Choroid plexus epithelial cell (primary cell): Measurements from ENCODE around the gene DYNLT1.

Experiments
- DNase-seq: peaks from one replicate; pipeline ENCODE4 v3.0.0-alpha.2; 2010; ENCODE audit warnings: low read depth
- H3K4me3 ChIP-seq: 2 replicates; pipeline ENCODE4 v1.5.1; 2011; ENCODE audit warnings: low read depth, mild to moderate bottlenecking, control low read depth, low read length, moderate library complexity
- CTCF ChIP-seq: conservative IDR thresholded peaks from 2 replicates; pipeline ENCODE4 v1.5.1; 2011; ENCODE audit warnings: low read depth, mild to moderate bottlenecking, control low read depth, inconsistent platforms, low read length, moderate library complexity

DYNLT1 gene

GRCh38 chr6:158630938-158631616 lies 13.5 kb downstream of the DYNLT1 start:
- DNase-seq = peak; percentile 59
- peak; percentile 15 for TF ChIP-seq CTCF

GRCh38 chr6:158629367-158630221 lies 14.9 kb downstream of the DYNLT1 start:
- peak; percentile 27 for TF ChIP-seq CTCF
- H3K4me3 ChIP-seq = no peak overlapping the region
- DNase-seq = no peak

More at GRCh38 chr6:158630938-158631616, 13.5 kb downstream of the DYNLT1 start:
- no peak overlapping the region for H3K4me3 ChIP-seq

- DNase-seq = no peak
- TF ChIP-seq CTCF = no peak
- H3K4me3 ChIP-seq = no peak overlapping the region
Measured at GRCh38 chr6:158628542-158628941, 16.0 kb downstream of the DYNLT1 start.

- no peak overlapping the region for H3K4me3 ChIP-seq
- no peak for TF ChIP-seq CTCF
- no peak for DNase-seq
Measured at GRCh38 chr6:158627940-158628211, 16.7 kb downstream of the DYNLT1 start.

GRCh38 chr6:158627168-158627939 lies 17.2 kb downstream of the DYNLT1 start:
- no peak for DNase-seq
- no peak overlapping the region for H3K4me3 ChIP-seq
- no peak for TF ChIP-seq CTCF

GRCh38 chr6:158626360-158627167 lies 18.0 kb downstream of the DYNLT1 start:
- no peak for DNase-seq
- no peak for TF ChIP-seq CTCF
- H3K4me3 ChIP-seq = no peak overlapping the region
